IMR-90 (cell line): Measurements from ENCODE around the gene CHRNB4. TPM values are rescaled to one million over a fixed set of nuclear protein-coding genes. Genes with fewer than 3 reads are reported as not detected.

Experiments
- ATAC-seq: fragments of 200-7000 bp; cut with Tn5 transposase; 2 replicates; pipeline ENCODE4 v1.9.1; 2020; ENCODE audit warnings: low read depth, mild to moderate bottlenecking, moderate library complexity
- BruUV-seq: library from RNA; stranded (reverse); fragments of 400-500 nt; replicated peaks from 2 replicates; lab custom pipeline; 2021; lab: Mats Ljungman, UMichigan
- CTCF ChIA-PET: fragments of 300-600 bp; formaldehyde crosslinking; extraction: SDS; loops from one replicate; lab custom pipeline; 2021; ENCODE audit warnings: antibody characterized with exemption; lab: Yijun Ruan, JAX
- POLR2A ChIA-PET: fragments of 300-600 bp; sonication (Branson Sonifier 250); formaldehyde crosslinking; loops from one replicate; lab custom pipeline; 2022; ENCODE audit warnings: antibody characterized with exemption; ENCODE audit not compliant: unreplicated experiment; lab: Charles Lee
- DNase-seq: peaks from one replicate; pipeline ENCODE4 v3.0.0; 2013
- H2AFZ ChIP-seq: replicated peaks from 2 replicates; pipeline ENCODE3; 2013; ENCODE audit warnings: low read length, mild to moderate bottlenecking; ENCODE audit not compliant: poor library complexity
- H2AK5ac ChIP-seq: 2 replicates; pipeline ENCODE4 v1.6.1; 2013; ENCODE audit warnings: low read depth, low read length, inconsistent platforms
- H2AK9ac ChIP-seq: replicated peaks from 2 replicates; pipeline ENCODE3; 2013; ENCODE audit warnings: mild to moderate bottlenecking, low read depth, low read length, moderate library complexity; ENCODE audit not compliant: poor library complexity
- H2BK120ac ChIP-seq: 2 replicates; pipeline ENCODE4 v1.6.1; 2013; ENCODE audit warnings: low read depth, low read length, inconsistent platforms
- H2BK15ac ChIP-seq: 3 replicates; pipeline ENCODE4 v1.6.1; 2013; ENCODE audit warnings: low read depth, low read length, inconsistent platforms
- H2BK20ac ChIP-seq: 2 replicates; pipeline ENCODE4 v1.6.1; 2013; ENCODE audit warnings: low read depth, mild to moderate bottlenecking, inconsistent platforms, low read length, moderate library complexity
- H2BK5ac ChIP-seq: 2 replicates; pipeline ENCODE4 v1.6.1; 2013; ENCODE audit warnings: mild to moderate bottlenecking, low read depth, low read length, inconsistent platforms; ENCODE audit not compliant: poor library complexity, severe bottlenecking
- H3K14ac ChIP-seq: replicated peaks from 2 replicates; pipeline ENCODE4 v1.6.1; 2013; ENCODE audit warnings: low read depth, low read length, inconsistent platforms
- H3K18ac ChIP-seq: 2 replicates; pipeline ENCODE4 v1.6.1; 2013; ENCODE audit warnings: low read depth, low read length, control low read depth
- H3K23ac ChIP-seq: 2 replicates; pipeline ENCODE4 v1.6.1; 2013; ENCODE audit warnings: low read depth, low read length, inconsistent platforms
- H3K27ac ChIP-seq: 2 replicates; pipeline ENCODE4 v1.5.1; 2013; ENCODE audit warnings: mild to moderate bottlenecking, control low read depth, low read length; ENCODE audit not compliant: insufficient read depth
- H3K27me3 ChIP-seq: 2 replicates; pipeline ENCODE4 v1.6.1; 2013; ENCODE audit warnings: low read length; ENCODE audit not compliant: control insufficient read depth, insufficient read depth
- H3K36me3 ChIP-seq: 2 replicates; pipeline ENCODE4 v1.6.1; 2013; ENCODE audit warnings: low read length, mixed read lengths; ENCODE audit not compliant: control insufficient read depth, insufficient read depth
- H3K4ac ChIP-seq: 2 replicates; pipeline ENCODE4 v1.6.1; 2013; ENCODE audit warnings: low read depth, low read length, inconsistent platforms
- H3K4me1 ChIP-seq: 2 replicates; pipeline ENCODE4 v1.6.1; 2013; ENCODE audit warnings: low read length, mixed read lengths; ENCODE audit not compliant: control insufficient read depth, insufficient read depth
- H3K4me2 ChIP-seq: 2 replicates; pipeline ENCODE4 v1.6.1; 2013; ENCODE audit warnings: low read depth, mild to moderate bottlenecking, control low read depth, low read length, moderate library complexity
- H3K4me3 ChIP-seq: 2 replicates; pipeline ENCODE4 v1.5.1; 2013; ENCODE audit warnings: low read depth, mild to moderate bottlenecking, control low read depth, low read length, moderate library complexity; ENCODE audit not compliant: insufficient read depth
- H3K56ac ChIP-seq: 2 replicates; pipeline ENCODE4 v1.6.1; 2013; ENCODE audit warnings: low read length, inconsistent platforms; ENCODE audit not compliant: insufficient read depth; ENCODE audit errors: extremely low read depth
- H3K79me1 ChIP-seq, 2 experiments: 2 replicates each; pipeline ENCODE4 v1.6.1; 2013; ENCODE audit warnings: low read length in 2 of 2, inconsistent platforms in 1 of 2, low read depth in 1 of 2
- H3K9ac ChIP-seq: 2 replicates; pipeline ENCODE4 v1.6.1; 2013; ENCODE audit warnings: low read depth, low read length, control low read depth
- H3K9me1 ChIP-seq: 2 replicates; pipeline ENCODE4 v1.6.1; 2013; ENCODE audit warnings: low read length, inconsistent platforms; ENCODE audit not compliant: insufficient read depth
- H3K9me3 ChIP-seq: 2 replicates; pipeline ENCODE4 v1.6.1; 2013; ENCODE audit warnings: low read length; ENCODE audit not compliant: control insufficient read depth, insufficient read depth
- H4K20me1 ChIP-seq: 2 replicates; pipeline ENCODE4 v1.6.1; 2013; ENCODE audit warnings: low read length, inconsistent platforms; ENCODE audit not compliant: insufficient read depth
- H4K5ac ChIP-seq: 2 replicates; pipeline ENCODE4 v1.6.1; 2013; ENCODE audit warnings: mild to moderate bottlenecking, low read depth, low read length, control low read depth
- H4K8ac ChIP-seq, 2 experiments: 2 replicates each; pipeline ENCODE4 v1.6.1; 2013; ENCODE audit warnings: low read depth in 2 of 2, low read length in 2 of 2, control low read depth in 1 of 2, inconsistent platforms in 1 of 2
- H4K91ac ChIP-seq: 2 replicates; pipeline ENCODE4 v1.6.1; 2013; ENCODE audit warnings: low read depth, low read length, inconsistent platforms; ENCODE audit not compliant: insufficient read depth
- BHLHE40 ChIP-seq: fragments of 150-350 bp; IDR thresholded peaks from 2 replicates; pipeline ENCODE4 v1.6.1; 2016; ENCODE audit warnings: mild to moderate bottlenecking, low read depth, low read length
- CEBPB ChIP-seq: IDR thresholded peaks from 2 replicates; pipeline ENCODE4 v1.6.1; 2012; ENCODE audit warnings: low read depth, low read length, improper control_type of control experiment
- ELK1 ChIP-seq: fragments of 150-350 bp; IDR thresholded peaks from 2 replicates; pipeline ENCODE4 v1.6.1; 2016; ENCODE audit warnings: low read depth, mild to moderate bottlenecking, low read length, moderate library complexity, borderline replicate concordance
- FOS ChIP-seq: fragments of 150-350 bp; IDR thresholded peaks from 2 replicates; pipeline ENCODE4 v1.6.1; 2016; ENCODE audit warnings: low read depth, low read length
- MAFK ChIP-seq: IDR thresholded peaks from 2 replicates; pipeline ENCODE4 v1.6.1; 2012; ENCODE audit warnings: low read depth, low read length, improper control_type of control experiment
- MAZ ChIP-seq: IDR thresholded peaks from 2 replicates; pipeline ENCODE4 v1.6.1; 2012; ENCODE audit warnings: low read depth, mild to moderate bottlenecking, low read length, improper control_type of control experiment, moderate library complexity, borderline replicate concordance
- NFE2L2 ChIP-seq: fragments of 150-350 bp; IDR thresholded peaks from 2 replicates; pipeline ENCODE4 v1.6.1; 2016; ENCODE audit warnings: low read depth, mild to moderate bottlenecking, low read length
- POLR2A ChIP-seq: IDR thresholded peaks from 2 replicates; pipeline ENCODE4 v1.6.1; 2012; ENCODE audit warnings: mild to moderate bottlenecking, low read depth, low read length
- RAD21 ChIP-seq: IDR thresholded peaks from 2 replicates; pipeline ENCODE4 v1.6.1; 2012; ENCODE audit warnings: low read length, improper control_type of control experiment
- RCOR1 ChIP-seq: IDR thresholded peaks from 2 replicates; pipeline ENCODE4 v1.6.1; 2012; ENCODE audit warnings: mild to moderate bottlenecking, low read length, improper control_type of control experiment; ENCODE audit not compliant: insufficient replicate concordance
- RFX5 ChIP-seq: IDR thresholded peaks from 2 replicates; pipeline ENCODE4 v1.8.0; 2012; ENCODE audit warnings: low read depth, mild to moderate bottlenecking, low read length, moderate library complexity
- SMC3 ChIP-seq: fragments of 150-350 bp; IDR thresholded peaks from 2 replicates; pipeline ENCODE4 v1.6.1; 2016; ENCODE audit warnings: low read depth, mild to moderate bottlenecking, antibody characterized with exemption, low read length, moderate library complexity
- WGBS, 2 experiments: methylation state at CpG; one replicate each; pipeline versions ENCODE4 v1.1.5 to v1.1.7; 2013; ENCODE audit warnings: missing lambda C conversion rate in 2 of 2; ENCODE audit not compliant: insufficient read length in 1 of 2; ENCODE audit errors: extremely low coverage in 2 of 2; 5-methylcytosine and 5-hydroxymethylcytosine counted together
- dilution Hi-C: fragments of 300-500 bp; cut with HindIII; formaldehyde crosslinking; loops from one replicate; pipeline ENCODE4 v1.14.3; 2018; ENCODE audit warnings: low sequenced_read_pairs; ENCODE audit not compliant: unreplicated experiment
- in situ Hi-C: fragments of 300-500 bp; cut with MboI; formaldehyde crosslinking; loops from 3 replicates; pipeline ENCODE4 v1.14.3; 2019; ENCODE audit warnings: low sequenced_read_pairs, inconsistent platforms, mixed read lengths
- intact Hi-C: fragments of 100-400 bp; cut with micrococcal nuclease; formaldehyde crosslinking; loops from 2 replicates; pipeline ENCODE4 v1.10.0; 2022
- polyA plus RNA-seq, 3 experiments: library from polyadenylated mRNA; depleted of rRNA; stranded (reverse); fragments of >200 nt; gene quantifications; 2 replicates each; pipeline ENCODE4 v1.2.3, GENCODE V29; 2012; ENCODE audit warnings: low replicate concordance in 1 of 3
- total RNA-seq: library from RNA; depleted of rRNA; stranded (reverse); fragments of >200 nt; gene quantifications from 2 replicates; pipeline ENCODE4 v1.2.3, GENCODE V29; 2012
- TF ChIP-seq, protein P1 (sequence below): conservative IDR thresholded peaks from 2 replicates; pipeline ENCODE4 v1.5.1; 2012; ENCODE audit warnings: mild to moderate bottlenecking, low read depth, low read length, improper control_type of control experiment
- TF ChIP-seq, protein P2 (sequence below): fragments of 150-350 bp; IDR thresholded peaks from 2 replicates; pipeline ENCODE4 v1.6.1; 2017; ENCODE audit warnings: mild to moderate bottlenecking, antibody characterized with exemption, low read length, low read depth

CHRNB4 gene
- total and polyA plus RNA-seq, 2 of the 4 experiments (the other 2 are of a cell fraction) = not detected

DNA sequence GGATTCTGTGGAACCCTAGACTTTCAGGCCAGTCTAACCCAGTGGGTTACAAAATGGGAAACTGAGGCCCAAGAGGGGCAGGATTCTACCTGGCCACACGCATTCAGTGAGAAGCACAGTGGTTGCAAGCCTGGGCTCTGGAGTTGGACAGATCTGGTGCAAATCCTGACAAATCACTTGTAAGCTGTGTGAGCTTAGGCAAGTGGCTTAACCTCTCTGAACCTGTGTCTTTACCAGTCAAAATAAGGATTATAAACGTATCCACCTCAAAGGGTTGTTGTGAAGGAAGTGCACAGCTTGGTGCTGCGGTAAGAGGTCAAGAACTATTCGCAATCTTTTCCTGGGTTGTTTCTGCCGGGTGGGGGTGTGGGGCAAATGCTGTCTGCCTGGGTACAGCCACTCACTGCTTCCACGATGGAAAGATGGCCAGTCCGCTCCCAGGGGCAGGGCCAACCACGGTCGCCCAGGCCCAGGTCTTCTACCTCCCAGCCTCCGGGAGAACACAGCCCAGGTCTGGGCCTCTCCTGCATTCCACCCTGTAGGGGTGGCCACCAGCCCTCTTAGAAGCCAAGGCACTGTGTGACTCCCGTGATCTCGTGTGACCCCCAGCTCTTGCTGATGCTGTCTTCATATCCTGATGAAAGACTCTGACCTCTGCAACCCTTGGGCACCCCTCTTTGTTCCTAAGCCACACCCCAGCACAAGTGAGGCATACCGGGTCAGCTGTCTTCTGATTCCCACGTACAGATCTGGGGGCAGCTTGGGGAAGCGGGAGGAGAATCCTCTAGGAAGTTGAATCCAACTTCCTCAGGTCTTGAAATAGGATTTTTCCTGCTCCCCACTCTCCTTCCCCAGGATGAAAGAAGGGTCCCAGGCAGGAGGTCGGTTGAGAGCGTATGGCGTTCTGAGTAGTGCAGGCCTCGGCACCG, 21.7 kb downstream of the CHRNB4 start:
- 100% methylated on average over 1 of the region's 20 CpGs; no CpG with 5 or more reads in 1 of the 2 experiments for WGBS, 2 experiments
- no peak overlapping the region for H2BK5ac ChIP-seq
- no peak overlapping the region for H3K27ac ChIP-seq
- no peak overlapping the region for H3K23ac ChIP-seq
- ChIA-PET CTCF (interaction anchor here (0.8 to 1.0 kb wide), 2 partner anchors 75 to 132 kb away, joined by 3 read pairs; no protein-coding TSS in a partner anchor), POLR2A (no interaction called here)
- no peak overlapping the region for H2BK20ac ChIP-seq
- H2AK5ac ChIP-seq = no peak overlapping the region
- H3K36me3 ChIP-seq = no peaks in the 10 kb centered on the region
- H3K18ac ChIP-seq = no peak overlapping the region
- no peak overlapping the region for H3K4me2 ChIP-seq
- H3K79me1 ChIP-seq = no peaks in the 10 kb centered on the region
- H3K4me1 ChIP-seq = no peaks in the 10 kb centered on the region
- peaks cover 46% of the 10 kb centered on the region for H3K27me3 ChIP-seq
- no peak overlapping the region for H3K9ac ChIP-seq
- H3K56ac ChIP-seq = no peak overlapping the region
- H4K20me1 ChIP-seq = peaks cover 6% of the 10 kb centered on the region
- no peak overlapping the region for H3K14ac ChIP-seq
- H3K9me3 ChIP-seq = no peaks in the 10 kb centered on the region
- no peak overlapping the region for H2BK15ac ChIP-seq
- in situ Hi-C loops = loop anchor here (5.0 kb wide), 1 partner anchor 88 kb away; no protein-coding TSS in a partner anchor
- ATAC-seq = no peak
- dilution Hi-C loops = no loop called here
- peak overlapping the region; percentile 55 for H2AK9ac ChIP-seq
- H2AFZ ChIP-seq = no peak overlapping the region
- no peak overlapping the region for H3K4me3 ChIP-seq
- H4K91ac ChIP-seq = no peak overlapping the region
- no peak for DNase-seq
- intact Hi-C loops = loop anchor here (10.0 kb wide), 1 partner anchor 266 kb away; no protein-coding TSS in a partner anchor
- no peak overlapping the region for H4K8ac ChIP-seq
- no TSS peak for BruUV-seq
- H3K4ac ChIP-seq = no peak overlapping the region
- H2BK120ac ChIP-seq = no peak overlapping the region
- H3K9me1 ChIP-seq = no peaks in the 10 kb centered on the region
- no peak overlapping the region for H4K5ac ChIP-seq
- TF ChIP-seq, protein P1, sequence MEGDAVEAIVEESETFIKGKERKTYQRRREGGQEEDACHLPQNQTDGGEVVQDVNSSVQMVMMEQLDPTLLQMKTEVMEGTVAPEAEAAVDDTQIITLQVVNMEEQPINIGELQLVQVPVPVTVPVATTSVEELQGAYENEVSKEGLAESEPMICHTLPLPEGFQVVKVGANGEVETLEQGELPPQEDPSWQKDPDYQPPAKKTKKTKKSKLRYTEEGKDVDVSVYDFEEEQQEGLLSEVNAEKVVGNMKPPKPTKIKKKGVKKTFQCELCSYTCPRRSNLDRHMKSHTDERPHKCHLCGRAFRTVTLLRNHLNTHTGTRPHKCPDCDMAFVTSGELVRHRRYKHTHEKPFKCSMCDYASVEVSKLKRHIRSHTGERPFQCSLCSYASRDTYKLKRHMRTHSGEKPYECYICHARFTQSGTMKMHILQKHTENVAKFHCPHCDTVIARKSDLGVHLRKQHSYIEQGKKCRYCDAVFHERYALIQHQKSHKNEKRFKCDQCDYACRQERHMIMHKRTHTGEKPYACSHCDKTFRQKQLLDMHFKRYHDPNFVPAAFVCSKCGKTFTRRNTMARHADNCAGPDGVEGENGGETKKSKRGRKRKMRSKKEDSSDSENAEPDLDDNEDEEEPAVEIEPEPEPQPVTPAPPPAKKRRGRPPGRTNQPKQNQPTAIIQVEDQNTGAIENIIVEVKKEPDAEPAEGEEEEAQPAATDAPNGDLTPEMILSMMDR = no peak
- TF ChIP-seq RFX5 = no peak
- TF ChIP-seq POLR2A = no peak
- TF ChIP-seq CEBPB = no peak
- no peak for TF ChIP-seq ELK1
- TF ChIP-seq MAFK = no peak
- no peak for TF ChIP-seq MAZ
- TF ChIP-seq RCOR1 = no peak
- no peak for TF ChIP-seq SMC3
- no peak for TF ChIP-seq FOS
- no peak for TF ChIP-seq BHLHE40
- no peak for TF ChIP-seq RAD21
- no peak for TF ChIP-seq NFE2L2
- TF ChIP-seq, protein P2, sequence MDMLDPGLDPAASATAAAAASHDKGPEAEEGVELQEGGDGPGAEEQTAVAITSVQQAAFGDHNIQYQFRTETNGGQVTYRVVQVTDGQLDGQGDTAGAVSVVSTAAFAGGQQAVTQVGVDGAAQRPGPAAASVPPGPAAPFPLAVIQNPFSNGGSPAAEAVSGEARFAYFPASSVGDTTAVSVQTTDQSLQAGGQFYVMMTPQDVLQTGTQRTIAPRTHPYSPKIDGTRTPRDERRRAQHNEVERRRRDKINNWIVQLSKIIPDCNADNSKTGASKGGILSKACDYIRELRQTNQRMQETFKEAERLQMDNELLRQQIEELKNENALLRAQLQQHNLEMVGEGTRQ = no peak
